Measurements from ENCODE around the gene ST14.

GRCh38 chr11:130126516-130126915 is 33.1 kb upstream of the ST14 start:
- TF ChIP-seq CTCF (IDR thresholded peaks at IDR 0.05; ENCODE audit: insufficient read depth, low read length), result no peak
- TF ChIP-seq POLR2AphosphoS5 (IDR thresholded peaks at IDR 0.05; ENCODE audit: low read depth), result no peak
- TF ChIP-seq GABPA (IDR thresholded peaks at IDR 0.05; ENCODE audit: low read depth), result no peak
- TF ChIP-seq REST (IDR thresholded peaks at IDR 0.05; ENCODE audit: insufficient replicate concordance, low read depth), result no peak
- TF ChIP-seq SPI1 (IDR thresholded peaks at IDR 0.05; ENCODE audit: borderline replicate concordance, low read depth), result no peak
